Epithelial cell of prostate (primary cell): ENCODE results near the gene SLC17A8.

ENCODE experiments used
- DNase-seq: peaks from one replicate; pipeline ENCODE4 v3.0.0-alpha.2; 2011; ENCODE audit warnings: low read depth, low spot score
- H3K27ac ChIP-seq: fragments of 450-650 bp; 2 replicates; pipeline ENCODE4 v1.5.1; 2017; ENCODE audit warnings: mild to moderate bottlenecking

The SLC17A8 gene

DNA sequence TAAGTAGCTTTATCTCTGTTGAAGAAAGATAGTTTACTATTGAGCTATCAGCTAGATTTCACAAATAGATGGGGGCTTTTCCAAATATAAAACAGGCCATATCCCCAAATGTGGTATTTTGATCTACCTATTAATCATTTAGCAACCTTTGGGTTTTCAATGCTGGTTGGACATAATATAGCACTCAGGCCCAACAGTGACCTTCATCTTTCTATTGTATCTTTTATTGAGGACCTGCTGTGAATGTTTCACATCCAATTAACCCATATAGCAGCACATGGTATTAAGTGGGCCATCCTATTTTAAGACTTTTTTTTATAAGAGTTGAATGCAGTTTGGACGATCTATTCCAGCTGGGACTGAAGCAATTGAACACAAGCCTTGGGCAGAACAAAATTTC is 106.8 kb downstream of the SLC17A8 start:
- no peak for DNase-seq
- H3K27ac ChIP-seq = no peak overlapping the region

DNA sequence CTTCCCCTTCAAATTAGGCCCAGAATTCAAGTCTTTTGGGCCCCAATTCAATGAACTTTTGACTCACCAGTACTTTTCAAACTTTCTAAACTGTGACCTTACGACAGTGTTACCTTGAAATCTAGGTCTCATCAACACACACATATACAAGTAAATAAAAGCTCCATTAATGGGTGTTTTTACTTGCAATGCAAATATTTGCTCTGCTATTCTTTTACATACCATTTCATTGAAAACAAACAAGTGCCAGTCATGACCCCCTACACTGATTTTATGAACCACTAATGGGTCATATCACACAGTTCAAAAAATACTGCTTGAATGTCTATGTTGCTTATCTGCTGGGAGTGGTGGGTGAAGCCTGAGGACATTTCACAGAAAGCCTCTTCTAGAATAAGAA is 107.7 kb downstream of the SLC17A8 start:
- no peak overlapping the region for H3K27ac ChIP-seq
- DNase-seq = no peak

DNA sequence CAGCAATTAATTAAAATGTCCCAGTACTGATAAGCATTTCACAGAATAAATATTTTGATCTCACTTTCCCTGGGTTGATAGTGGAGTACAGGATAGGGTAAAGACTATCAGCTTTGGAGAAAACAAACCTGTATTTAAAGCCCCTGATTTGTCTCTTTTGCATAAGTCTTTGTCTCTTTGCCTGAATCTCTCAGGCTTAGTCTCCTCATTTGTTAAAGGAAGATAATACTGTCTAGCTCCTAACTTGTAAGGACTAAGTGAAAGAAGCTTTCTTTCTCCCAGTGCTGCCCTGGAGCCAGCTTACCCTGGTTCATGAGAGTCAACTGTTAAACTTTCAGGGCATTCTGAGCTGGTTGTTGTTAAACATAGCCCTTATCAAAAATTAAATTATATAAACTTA is 111.3 kb downstream of the SLC17A8 start:
- no peak for DNase-seq
- H3K27ac ChIP-seq = no peak overlapping the region
